ENCODE results near the gene MGMT. TPM values are rescaled to one million over a fixed set of nuclear protein-coding genes. Genes with fewer than 3 reads are reported as not detected.

MGMT gene
- total and polyA plus RNA-seq, 2 of the 4 experiments (the other 2 are of a cell fraction): 11.5 to 17.8 TPM

DNA sequence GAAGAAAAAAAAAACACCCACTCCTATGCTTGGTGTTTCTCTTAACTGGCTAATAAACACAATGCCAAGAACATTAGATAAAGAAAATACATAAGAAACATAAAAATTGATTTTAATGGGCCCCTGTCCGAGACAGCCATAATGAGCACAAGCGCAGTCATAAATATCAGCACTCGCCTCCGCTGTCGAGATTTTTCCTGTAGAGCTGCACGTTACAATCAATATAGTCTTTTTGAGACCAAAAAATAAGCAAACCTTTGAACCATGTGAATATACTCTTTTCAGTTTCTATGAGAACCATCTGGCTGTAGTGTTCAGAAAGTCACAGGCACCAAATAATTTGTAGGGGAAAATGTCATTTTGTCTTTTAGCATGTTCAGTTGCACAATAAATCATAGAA is 70.1 kb downstream of the MGMT start:
- no CpG with 5 or more reads among the region's 6 CpGs for WGBS, 2 experiments (ENCODE audit: extremely low coverage in 2 of 2, insufficient read length in 1 of 2)
- no peak overlapping the region for H3K23ac ChIP-seq (ENCODE audit: low read depth, low read length)
- H2AK5ac ChIP-seq (ENCODE audit: low read depth, low read length): no peak overlapping the region
- intact Hi-C loops (cut with micrococcal nuclease): no loop called here
- no TSS peak for BruUV-seq (replicated peaks)
- H4K20me1 ChIP-seq (ENCODE audit: insufficient read depth, low read length): no peaks in the 10 kb centered on the region
- no peak overlapping the region for H3K4me2 ChIP-seq (ENCODE audit: low read depth, low read length)
- peaks cover 5% of the 10 kb centered on the region for H3K4me1 ChIP-seq (ENCODE audit: control insufficient read depth, insufficient read depth, low read length)
- H2BK120ac ChIP-seq (ENCODE audit: low read depth, low read length): no peak overlapping the region
- ChIA-PET CTCF (no interaction called here), POLR2A (ENCODE audit: unreplicated experiment) (no interaction called here)
- H3K18ac ChIP-seq (ENCODE audit: low read depth, low read length): no peak overlapping the region
- H2AK9ac ChIP-seq (replicated peaks; ENCODE audit: low read depth, low read length, poor library complexity): no peak overlapping the region
- H4K8ac ChIP-seq (ENCODE audit: low read depth in 2 of 2, low read length in 2 of 2): no peak overlapping the region
- H2BK15ac ChIP-seq (ENCODE audit: low read depth, low read length): no peak overlapping the region
- H3K14ac ChIP-seq (replicated peaks; ENCODE audit: low read depth, low read length): no peak overlapping the region
- in situ Hi-C loops (cut with MboI; ENCODE audit: low sequenced_read_pairs): no loop called here
- H3K27ac ChIP-seq (ENCODE audit: insufficient read depth, low read length): no peak overlapping the region
- H3K27me3 ChIP-seq (ENCODE audit: control insufficient read depth, insufficient read depth, low read length): no peaks in the 10 kb centered on the region
- no peak overlapping the region for H3K9ac ChIP-seq (ENCODE audit: low read depth, low read length)
- H2BK5ac ChIP-seq (ENCODE audit: low read depth, low read length, poor library complexity, severe bottlenecking): no peak overlapping the region
- ATAC-seq (ENCODE audit: low read depth) (no peak), DNase-seq (no peak)
- no peak overlapping the region for H2AFZ ChIP-seq (replicated peaks; ENCODE audit: low read length, poor library complexity)
- peaks cover 4 to 8% of the 10 kb centered on the region in 2 experiments; a peak in 2 of 4 replicates for H3K79me1 ChIP-seq (ENCODE audit: low read depth in 1 of 2, low read length in 2 of 2)
- no peak overlapping the region for H3K56ac ChIP-seq (ENCODE audit: extremely low read depth, insufficient read depth, low read length)
- H2BK20ac ChIP-seq (ENCODE audit: low read depth, low read length): no peak overlapping the region
- H3K4ac ChIP-seq (ENCODE audit: low read depth, low read length): no peak overlapping the region
- H3K9me1 ChIP-seq (ENCODE audit: insufficient read depth, low read length): 0 out of 2 replicates have a peak, but pooled peaks cover 2% of the 10 kb centered on the region
- TF ChIP-seq, protein P1, sequence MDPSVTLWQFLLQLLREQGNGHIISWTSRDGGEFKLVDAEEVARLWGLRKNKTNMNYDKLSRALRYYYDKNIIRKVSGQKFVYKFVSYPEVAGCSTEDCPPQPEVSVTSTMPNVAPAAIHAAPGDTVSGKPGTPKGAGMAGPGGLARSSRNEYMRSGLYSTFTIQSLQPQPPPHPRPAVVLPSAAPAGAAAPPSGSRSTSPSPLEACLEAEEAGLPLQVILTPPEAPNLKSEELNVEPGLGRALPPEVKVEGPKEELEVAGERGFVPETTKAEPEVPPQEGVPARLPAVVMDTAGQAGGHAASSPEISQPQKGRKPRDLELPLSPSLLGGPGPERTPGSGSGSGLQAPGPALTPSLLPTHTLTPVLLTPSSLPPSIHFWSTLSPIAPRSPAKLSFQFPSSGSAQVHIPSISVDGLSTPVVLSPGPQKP (IDR thresholded peaks at IDR 0.05; ENCODE audit: borderline replicate concordance, low read depth, low read length): no peak
- TF ChIP-seq, protein P2, sequence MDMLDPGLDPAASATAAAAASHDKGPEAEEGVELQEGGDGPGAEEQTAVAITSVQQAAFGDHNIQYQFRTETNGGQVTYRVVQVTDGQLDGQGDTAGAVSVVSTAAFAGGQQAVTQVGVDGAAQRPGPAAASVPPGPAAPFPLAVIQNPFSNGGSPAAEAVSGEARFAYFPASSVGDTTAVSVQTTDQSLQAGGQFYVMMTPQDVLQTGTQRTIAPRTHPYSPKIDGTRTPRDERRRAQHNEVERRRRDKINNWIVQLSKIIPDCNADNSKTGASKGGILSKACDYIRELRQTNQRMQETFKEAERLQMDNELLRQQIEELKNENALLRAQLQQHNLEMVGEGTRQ (IDR thresholded peaks at IDR 0.05; ENCODE audit: low read depth, low read length): no peak
- TF ChIP-seq RCOR1 (IDR thresholded peaks at IDR 0.05; ENCODE audit: insufficient replicate concordance, low read length) (no peak), BHLHE40 (IDR thresholded peaks at IDR 0.05; ENCODE audit: low read depth, low read length) (no peak), MAZ (IDR thresholded peaks at IDR 0.05; ENCODE audit: borderline replicate concordance, low read depth, low read length) (no peak)
- H4K5ac ChIP-seq (ENCODE audit: low read depth, low read length): no peak overlapping the region
- H3K4me3 ChIP-seq (ENCODE audit: insufficient read depth, low read depth, low read length): no peak overlapping the region
- H3K36me3 ChIP-seq (ENCODE audit: control insufficient read depth, insufficient read depth, low read length): peaks cover 1% of the 10 kb centered on the region; the same call in 1 of the 2 replicates
- H4K91ac ChIP-seq (ENCODE audit: insufficient read depth, low read depth, low read length): no peak overlapping the region
- H3K9me3 ChIP-seq (ENCODE audit: control insufficient read depth, insufficient read depth, low read length): no peaks in the 10 kb centered on the region
- dilution Hi-C loops (cut with HindIII; ENCODE audit: low sequenced_read_pairs, unreplicated experiment): no loop called here

All from IMR-90 (cell line).